HS-5 (cell line): ENCODE measurements around the gene NIN.
A peak's percentile ranks its signal among the peaks of the same experiment; 100 is the strongest.

Source experiments
- DNase-seq: peaks from one replicate; pipeline ENCODE4 v3.0.0-alpha.2; 2012; ENCODE audit warnings: low read depth

Gene NIN, protein sequence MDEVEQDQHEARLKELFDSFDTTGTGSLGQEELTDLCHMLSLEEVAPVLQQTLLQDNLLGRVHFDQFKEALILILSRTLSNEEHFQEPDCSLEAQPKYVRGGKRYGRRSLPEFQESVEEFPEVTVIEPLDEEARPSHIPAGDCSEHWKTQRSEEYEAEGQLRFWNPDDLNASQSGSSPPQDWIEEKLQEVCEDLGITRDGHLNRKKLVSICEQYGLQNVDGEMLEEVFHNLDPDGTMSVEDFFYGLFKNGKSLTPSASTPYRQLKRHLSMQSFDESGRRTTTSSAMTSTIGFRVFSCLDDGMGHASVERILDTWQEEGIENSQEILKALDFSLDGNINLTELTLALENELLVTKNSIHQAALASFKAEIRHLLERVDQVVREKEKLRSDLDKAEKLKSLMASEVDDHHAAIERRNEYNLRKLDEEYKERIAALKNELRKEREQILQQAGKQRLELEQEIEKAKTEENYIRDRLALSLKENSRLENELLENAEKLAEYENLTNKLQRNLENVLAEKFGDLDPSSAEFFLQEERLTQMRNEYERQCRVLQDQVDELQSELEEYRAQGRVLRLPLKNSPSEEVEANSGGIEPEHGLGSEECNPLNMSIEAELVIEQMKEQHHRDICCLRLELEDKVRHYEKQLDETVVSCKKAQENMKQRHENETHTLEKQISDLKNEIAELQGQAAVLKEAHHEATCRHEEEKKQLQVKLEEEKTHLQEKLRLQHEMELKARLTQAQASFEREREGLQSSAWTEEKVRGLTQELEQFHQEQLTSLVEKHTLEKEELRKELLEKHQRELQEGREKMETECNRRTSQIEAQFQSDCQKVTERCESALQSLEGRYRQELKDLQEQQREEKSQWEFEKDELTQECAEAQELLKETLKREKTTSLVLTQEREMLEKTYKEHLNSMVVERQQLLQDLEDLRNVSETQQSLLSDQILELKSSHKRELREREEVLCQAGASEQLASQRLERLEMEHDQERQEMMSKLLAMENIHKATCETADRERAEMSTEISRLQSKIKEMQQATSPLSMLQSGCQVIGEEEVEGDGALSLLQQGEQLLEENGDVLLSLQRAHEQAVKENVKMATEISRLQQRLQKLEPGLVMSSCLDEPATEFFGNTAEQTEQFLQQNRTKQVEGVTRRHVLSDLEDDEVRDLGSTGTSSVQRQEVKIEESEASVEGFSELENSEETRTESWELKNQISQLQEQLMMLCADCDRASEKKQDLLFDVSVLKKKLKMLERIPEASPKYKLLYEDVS (N-terminal part only)

DNA sequence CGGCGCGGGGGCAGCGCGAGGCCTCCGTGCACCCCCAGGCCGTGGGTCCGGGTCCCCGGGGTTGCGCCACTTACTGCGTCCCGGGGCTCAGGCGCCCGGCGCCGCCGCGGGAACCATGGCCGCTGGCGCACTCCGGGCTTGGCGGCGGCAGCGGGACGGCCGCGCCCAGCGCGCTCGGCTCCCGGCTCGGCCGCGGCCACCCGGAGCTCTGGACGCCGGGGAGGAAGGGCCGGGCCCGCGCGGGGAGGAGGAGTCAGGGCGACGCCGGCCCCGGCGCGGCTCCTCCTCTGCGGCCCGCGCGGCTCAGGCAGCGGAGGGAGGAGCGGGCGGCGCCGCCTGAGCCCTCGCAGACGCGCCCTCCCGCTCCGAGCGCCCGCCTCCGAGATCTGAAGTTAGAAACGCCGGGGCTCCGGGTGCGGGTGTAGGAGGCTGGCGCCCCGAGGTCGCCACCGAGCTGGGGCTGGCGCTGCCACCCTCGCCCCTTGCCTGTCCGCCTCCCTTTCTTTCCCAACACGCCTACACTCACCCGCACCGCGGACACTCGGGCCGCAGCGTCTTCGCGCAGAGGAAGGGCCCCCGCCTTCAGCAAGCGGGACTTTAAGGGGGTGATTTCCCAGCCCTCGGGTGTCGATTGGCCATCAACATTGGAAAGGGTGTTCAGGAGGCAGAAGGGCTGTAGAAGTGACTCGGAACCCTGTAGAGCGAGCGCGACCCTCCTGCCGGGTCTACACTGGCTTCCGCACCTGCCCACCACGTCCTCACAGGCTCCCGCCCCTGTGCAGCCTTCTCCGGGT lies at the start of gene NIN:
NIN (minus strand) TSS at position 231 of the 794 bp plus-strand sequence. CDS start 9,106 bp downstream, outside the sequence.
- DNase-seq = no peak

DNA sequence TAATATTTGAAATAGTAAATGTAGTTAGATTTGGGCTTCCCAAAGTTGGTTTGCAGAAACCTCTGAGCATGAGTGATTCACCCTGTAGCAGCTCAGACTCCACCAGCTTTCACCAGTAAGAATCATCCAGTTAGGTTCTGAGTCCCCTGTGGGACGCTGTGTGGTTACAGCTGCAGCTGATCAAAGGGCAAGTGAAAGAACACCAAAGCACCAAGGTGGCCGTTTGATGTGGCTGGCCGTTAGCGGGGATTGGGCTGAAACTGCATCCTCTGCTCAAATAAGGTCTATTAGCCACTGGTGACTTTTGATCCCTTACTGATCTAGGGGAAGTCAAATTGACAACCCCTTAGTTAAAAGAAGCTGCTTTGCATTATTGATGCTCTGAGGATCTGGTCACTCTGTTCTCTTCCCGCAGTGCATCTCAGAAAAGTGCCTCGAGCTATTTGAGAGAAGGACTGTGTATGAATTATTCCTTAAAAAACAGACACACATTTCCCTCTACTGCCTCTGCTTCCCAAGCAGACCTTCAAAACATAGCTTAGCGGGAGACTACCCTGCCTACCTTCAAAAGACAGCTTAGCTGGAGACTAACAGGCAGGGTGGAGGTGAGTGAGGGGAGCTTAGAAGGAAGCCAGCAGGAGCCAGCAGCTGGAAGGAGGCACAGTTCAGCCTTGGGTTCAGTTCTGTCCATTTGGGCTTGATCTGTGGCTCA lies 44.6 kb upstream of the NIN start:
- DNase-seq = no peak

DNA sequence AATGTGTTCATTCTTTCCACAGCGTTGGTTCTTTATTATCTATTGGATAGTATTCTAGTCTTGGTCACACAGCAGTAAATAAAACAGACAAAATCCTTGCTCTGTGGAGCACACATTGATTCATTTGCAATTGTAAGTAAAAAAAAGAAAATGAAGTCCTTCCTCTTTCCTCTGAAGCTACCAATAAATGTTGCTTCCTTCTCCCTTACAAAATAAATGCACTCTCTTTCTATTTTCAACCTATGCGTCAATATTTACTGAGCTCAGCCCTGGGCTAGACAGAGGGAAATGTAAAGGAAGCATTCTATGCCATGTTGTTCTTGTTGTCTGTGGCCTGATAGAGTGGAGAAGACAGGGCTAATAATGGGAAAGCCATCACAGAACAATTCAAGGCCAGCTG lies 43.8 kb upstream of the NIN start:
- DNase-seq = no peak

DNA sequence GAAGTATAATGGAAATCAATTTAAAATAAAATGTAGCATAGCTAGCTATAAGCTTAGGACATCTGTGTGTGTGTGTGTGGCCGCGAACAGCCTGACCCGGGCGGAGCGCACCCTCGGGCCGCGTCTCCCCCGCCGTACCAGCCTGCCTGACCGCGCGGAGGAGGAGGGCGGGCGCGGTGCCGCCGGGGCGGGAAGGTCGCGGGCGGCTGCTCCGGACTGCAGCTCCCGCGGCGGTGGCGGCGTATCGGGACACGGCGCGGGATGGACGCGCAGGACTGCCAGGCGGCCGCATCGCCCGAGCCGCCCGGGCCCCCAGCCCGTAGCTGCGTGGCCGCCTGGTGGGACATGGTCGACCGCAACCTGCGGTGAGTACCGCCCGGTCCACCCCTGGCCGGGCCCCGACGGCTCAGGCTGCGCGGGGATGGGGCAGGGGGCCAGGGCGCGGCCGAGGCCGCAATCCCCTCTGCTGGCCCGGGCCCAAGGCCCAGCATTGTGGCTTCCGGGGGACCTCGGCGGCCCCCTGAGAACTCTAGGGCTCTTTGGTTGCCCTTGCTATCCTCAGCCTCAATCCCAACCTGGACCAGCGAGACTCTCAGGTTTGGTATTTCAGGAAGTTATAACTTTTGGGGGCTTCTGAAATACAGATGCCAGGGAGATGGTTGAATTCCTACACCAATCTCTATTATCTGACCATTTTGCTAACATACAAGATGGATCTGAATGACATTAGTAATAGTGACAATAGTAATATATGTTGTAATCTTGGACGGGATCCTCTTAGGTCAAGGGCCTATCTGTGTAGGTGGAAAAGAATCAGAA lies 41.2 kb upstream of the NIN start, which contains the start of gene ABHD12B:
ABHD12B (plus strand) TSS at position 140 of the 819 bp plus-strand sequence; CDS start at position 262, 122 bp downstream.
- DNase-seq = no peak

DNA sequence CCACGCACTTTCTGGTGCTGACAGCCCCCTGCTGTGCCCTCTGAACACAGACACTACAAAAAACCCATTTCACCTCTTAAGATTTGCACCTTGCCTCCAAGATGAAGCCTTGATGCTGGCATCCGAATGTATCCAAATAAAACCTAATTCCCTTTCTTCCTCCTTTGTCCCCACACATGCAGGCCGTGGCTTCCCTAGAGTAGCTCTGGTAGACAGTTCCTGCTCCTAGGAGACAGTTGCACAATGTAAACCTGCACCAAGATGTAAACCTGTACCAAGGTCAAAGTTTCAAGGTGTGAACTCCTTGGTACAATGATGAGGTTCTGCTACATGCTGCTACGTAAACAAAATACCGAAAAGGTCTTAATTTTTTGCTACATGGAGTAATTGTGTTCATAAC lies 40.3 kb upstream of the NIN start:
- DNase-seq = no peak

DNA sequence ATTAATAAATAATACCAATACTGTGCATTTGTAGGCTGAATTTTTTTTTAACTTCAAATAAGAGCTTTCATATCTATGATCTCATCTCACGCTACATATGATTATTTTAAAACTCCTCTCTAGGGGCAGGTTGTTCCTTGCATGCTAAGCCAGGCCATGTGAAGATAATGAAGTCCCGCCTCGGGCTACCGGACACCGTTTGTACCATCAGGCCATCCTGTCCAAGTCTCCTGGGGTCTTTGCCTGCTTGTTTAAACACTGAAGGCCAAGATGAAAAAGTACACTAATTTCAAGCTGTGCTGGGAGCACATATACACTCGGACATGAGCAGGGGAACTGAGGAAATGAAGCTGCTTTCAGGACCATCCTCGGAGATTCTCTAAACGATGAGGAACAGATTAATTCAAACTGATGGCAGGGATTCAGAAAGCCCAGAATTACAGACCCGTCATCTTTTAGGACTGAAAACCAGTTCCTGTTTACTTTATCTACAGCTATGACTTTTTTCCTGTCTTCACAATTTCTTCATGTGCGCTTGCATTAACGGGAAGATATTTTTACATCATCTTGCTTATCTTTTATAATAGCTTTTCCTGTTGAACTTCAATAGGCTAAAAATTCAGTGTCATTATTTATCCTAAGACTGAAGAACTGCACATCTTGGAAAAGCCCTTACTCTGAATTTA lies 34.6 kb upstream of the NIN start:
- no peak for DNase-seq

DNA sequence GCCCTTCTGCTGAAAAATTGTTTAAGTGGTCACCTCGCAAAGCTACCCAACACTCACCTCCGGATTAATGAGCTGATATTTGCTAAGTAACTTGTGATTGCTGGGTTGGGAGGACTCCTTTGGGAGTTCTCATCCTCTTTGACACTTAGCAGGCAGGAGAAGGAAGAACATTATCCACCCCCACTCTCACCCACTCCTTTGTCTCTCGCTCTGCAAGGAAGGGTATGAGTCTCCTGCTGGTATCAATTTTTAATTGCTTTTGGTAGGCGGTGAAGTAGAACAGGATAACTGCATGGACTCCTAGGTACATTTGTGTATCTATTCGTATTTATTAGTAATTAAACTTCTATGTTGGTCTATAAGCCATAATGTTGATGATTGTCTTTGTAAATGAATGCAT lies 34.0 kb upstream of the NIN start:
- DNase-seq = no peak

DNA sequence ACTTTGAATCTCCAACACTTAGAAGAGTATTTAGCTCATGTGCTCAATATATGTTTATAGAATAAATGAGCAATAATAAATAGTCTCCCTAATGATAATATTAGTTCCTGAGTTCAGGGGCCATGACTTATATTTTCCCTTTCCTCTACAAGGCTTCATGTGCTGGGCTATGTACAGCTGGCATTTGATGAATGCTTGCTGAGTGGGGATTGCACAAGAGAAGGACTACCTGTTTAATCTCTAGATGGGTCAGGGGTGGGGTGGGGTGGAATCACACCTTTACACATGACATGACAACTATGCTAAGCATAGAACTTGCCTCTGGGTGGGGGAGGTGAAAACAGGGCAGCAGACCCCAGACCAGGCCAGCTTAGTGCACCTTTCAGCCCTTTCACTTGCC lies 33.3 kb upstream of the NIN start:
- no peak for DNase-seq

DNA sequence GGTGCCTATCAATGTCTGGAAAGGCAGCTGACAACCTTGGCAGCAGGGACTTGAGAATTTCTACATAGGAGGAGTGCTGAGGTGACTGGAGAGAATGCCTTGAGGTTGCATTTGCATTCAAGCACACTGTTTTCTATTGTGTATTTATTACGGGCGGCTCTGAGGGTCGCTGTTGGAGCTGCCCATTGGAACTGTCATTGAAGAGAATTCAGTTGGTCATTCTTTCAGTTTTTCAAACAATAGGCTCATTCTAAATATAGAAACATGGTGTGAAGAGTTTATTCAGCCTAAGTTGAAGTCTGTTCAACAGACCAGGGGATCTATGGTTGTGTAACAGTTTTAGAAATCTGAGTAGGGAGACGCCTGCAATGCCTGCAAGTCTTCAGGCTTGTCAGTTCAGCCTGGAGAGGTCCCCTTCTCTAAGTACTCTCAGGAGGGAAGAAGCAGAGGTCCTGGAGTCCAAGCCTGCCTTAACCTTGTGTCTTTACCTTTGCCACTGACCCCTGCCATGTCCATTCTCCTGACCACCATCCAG lies 31.1 kb upstream of the NIN start:
- DNase-seq = no peak

DNA sequence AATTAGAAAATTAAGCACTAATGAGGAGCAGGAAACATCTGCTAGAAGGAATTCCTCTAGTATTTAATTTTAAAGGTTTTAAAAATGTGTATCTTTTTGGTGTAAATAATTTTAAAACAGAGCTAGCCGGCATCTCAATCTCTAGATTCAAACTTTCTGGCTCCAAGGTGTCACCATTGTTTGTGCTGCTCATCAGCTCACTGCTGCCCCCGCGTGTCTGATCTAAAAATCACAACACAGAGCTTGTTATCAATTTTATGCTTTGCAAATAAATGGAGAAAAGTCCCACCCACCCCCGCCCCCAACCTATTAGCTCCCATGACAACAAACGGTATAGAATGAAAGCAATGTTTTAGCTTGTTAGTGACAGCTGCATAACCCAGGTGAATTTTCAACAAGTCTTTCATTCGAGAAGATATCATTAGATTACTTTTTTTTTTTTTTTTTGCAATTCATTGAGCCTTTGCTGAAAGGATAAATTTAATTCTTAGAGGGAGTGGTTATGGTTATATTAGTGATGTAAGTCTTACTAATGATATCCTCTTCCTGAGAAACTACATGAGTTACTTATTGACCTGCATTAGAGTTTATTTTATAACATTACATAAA lies 29.6 kb upstream of the NIN start:
- DNase-seq = peak; percentile 56

DNA sequence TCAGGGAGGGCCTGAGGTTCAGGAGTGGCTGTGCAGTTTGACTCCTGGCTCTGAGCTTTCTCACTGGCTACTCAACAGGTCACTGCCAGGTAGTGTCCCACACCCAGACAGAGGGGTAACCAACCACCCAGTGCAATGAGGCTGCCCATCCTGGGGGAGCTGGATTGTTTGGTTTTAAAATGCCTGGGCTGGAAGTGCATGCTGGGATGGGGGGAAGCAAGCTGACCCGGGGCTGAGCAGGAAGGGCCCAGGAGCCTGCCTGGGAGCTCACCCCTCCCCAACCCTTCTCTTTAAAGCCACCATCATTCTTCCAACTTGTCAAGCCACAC lies 28.3 kb upstream of the NIN start:
- DNase-seq = no peak

DNA sequence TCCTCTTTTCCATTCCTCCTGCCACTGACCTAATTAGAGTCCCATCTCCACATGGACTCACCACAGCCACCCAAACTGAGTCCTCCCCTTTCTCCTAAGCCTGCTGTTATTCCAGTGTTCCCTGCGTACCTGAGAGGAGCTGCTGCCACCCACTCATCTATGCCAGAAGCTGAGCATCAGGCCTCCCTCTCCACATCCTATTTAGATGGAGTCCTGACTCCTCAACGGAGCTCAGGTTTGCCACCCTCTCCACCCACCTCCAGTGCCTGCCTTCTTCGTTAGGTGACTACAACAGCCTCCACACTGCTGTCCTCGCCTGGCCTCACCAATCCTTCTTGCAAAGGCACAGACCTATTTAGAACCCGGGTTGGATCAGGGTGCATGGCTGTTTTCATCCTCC lies 25.7 kb upstream of the NIN start:
- DNase-seq = no peak

DNA sequence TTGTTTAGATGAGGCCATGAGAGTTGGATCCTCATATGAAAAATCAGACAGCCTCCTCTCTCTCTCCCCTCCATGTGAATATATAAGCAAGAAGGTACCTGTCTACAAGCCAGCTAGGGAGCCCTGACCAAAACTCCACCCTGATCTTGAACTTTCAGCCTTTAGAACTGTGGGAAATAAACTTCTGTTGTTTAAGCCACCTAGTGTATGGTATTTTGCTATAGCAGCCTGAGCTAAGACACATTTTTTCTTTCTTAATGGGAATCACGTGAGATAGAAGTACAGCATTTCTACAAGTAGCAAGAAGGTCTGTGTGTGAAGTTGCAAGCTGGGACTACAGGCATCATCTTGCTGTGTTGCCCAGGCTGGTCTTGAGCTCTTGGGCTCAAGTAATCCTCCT lies 24.6 kb upstream of the NIN start:
- DNase-seq = no peak

DNA sequence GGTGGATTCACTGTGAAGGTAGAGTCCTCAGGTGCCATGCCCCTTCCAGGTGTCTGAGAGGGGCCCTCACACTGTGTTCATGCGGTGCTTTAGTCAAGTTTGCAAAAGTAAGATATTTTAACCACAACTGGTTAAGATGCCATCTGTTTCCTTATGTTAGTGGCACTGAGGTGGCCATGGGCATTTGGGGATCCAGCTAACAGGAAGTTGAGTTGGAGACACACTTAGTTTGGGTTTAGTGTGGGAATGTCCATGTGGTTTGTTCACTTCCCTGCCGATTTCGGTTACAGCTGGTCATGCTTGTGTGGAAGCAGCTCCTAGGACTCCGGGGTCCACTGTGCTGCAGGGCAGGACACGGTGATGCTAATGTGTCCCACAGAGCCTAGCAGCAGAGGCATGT lies 23.6 kb upstream of the NIN start:
- no peak for DNase-seq

DNA sequence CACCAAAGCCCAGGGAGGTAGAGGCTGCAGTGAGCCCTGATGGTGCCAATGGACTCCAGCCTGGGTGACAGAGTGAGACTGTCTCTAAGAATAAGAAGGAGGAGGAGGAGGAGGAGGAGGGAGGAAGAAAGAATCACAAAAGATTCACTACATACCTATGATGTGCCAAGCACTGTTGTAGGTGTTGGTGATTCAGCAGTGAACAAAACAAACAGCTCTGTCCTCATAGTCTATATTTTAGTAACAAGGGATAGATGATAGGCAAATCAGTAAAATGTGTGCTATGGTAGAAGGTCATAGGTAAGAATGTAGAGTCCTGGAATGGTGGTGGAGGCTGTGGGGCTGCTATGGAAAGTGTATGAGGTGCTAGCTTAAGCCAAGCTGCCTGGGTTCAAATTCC lies 22.9 kb upstream of the NIN start:
- no peak for DNase-seq

DNA sequence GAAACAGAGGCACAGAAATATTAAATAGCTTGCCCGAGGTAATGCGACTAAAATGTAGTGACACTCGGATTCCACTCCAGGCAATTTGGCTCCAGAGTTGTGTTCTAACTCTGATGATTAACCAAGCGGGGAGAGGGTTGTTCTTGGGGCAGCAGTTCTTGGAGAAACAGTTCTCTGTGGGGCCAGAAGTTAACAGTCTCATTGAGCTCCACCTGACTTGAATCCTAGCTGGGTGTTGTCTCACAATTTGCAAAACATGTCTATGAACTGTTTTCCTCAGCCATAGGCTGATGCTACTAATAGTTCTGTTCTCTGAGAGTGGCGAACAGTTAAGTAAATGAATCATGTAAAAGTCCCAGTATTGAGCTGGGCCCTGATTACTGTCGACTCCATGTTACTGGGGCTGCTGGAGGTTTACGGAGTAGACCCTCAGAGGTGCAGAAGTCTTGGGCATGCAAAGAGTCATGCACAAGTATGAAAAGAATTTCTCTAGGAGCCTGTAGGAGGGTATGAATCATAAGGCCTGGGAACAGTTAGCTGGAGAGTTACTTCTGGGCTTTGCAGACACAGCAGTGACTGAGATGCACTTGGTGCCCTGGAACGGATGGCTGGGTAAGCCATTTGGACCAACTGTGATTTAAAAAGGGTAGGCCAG lies 15.4 kb upstream of the NIN start:
- DNase-seq = peak; percentile 68

DNA sequence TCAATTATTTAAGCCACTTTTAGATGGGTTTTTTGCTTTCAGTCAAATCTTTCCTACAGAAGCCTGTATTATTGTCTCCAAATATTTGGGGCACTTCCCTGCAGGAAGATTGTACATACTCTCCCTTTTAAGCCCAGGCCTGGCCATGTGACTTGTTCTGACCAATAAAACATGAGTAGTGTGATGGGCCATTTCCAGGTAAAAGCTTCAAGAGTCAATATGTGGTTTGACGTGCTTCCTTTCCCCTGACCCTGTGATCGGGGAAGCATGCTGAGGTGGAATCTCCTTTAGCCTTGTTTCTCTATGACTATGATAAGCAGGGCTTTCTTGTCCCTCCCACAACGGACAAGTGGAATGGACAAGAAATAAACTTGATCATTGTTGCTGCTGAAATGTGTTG lies 14.2 kb upstream of the NIN start:
- no peak for DNase-seq

DNA sequence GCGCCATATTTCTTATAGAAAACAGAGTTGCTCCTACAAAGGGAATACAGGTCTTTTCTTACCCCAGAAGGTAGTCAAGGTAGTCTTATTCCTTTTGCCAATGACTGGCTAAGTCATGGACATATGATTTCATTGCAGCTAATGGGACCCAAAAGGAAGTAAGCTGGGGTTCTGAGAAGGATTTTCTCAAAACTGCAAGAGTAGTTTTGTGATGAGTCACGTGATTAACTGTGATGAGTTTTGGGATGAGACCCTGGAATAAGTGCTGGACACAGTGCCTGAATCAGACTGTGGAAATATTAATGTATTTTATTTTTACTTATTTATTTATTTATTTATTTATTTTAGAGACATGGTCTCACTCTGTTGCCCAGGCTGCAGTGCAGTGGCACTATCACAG lies 13.4 kb upstream of the NIN start:
- DNase-seq = no peak
